Activated B cell treated with CpG ODN at 0.5 μM for 24 hours (primary cell): ENCODE results near the gene LSM3. TPM values are rescaled to one million over a fixed set of nuclear protein-coding genes. Genes with fewer than 3 reads are reported as not detected.

ENCODE experiments used
- ATAC-seq: fragments of 200-7000 bp; cut with Tn5 transposase; one replicate; pipeline ENCODE4 v1.10.0; 2021; ENCODE audit warnings: low read depth, mild to moderate bottlenecking, moderate library complexity
- CTCF ChIA-PET: fragments of 350-600 bp; sonication (Branson Sonifier 250); formaldehyde crosslinking; loops from one replicate; lab custom pipeline; 2021; ENCODE audit warnings: antibody characterized with exemption; lab: Charles Lee
- POLR2A ChIA-PET: fragments of 350-600 bp; sonication (Branson Sonifier 250); formaldehyde crosslinking; loops from one replicate; lab custom pipeline; 2021; ENCODE audit warnings: antibody characterized with exemption; lab: Charles Lee
- DNase-seq: peaks from one replicate; pipeline ENCODE4 v3.0.0; 2022
- H3K27ac Mint-ChIP-seq: one replicate; pipeline ENCODE4 v1.8.0; 2020; ENCODE audit warnings: mixed read lengths
- H3K27me3 Mint-ChIP-seq: one replicate; pipeline ENCODE4 v1.8.0; 2021; ENCODE audit warnings: mixed read lengths
- H3K36me3 Mint-ChIP-seq: one replicate; pipeline ENCODE4 v1.8.0; 2021; ENCODE audit warnings: low read depth, mixed read lengths
- H3K4me1 Mint-ChIP-seq: one replicate; pipeline ENCODE4 v1.8.0; 2021; ENCODE audit warnings: mixed read lengths
- H3K4me3 Mint-ChIP-seq: one replicate; pipeline ENCODE4 v1.8.0; 2020; ENCODE audit warnings: mild to moderate bottlenecking, mixed read lengths
- H3K9me3 Mint-ChIP-seq: one replicate; pipeline ENCODE4 v1.8.0; 2020; ENCODE audit warnings: mixed read lengths
- CTCF ChIP-seq: fragments of 200-600 bp; IDR thresholded peaks from one replicate; pipeline ENCODE4 v1.8.0; 2022; ENCODE audit warnings: antibody characterized with exemption, mild to moderate bottlenecking
- intact Hi-C: fragments of 100-400 bp; cut with micrococcal nuclease; formaldehyde crosslinking; loops from one replicate; pipeline ENCODE4 v1.15.1; 2024
- total RNA-seq: library from RNA; stranded (reverse); gene quantifications from 2 replicates; pipeline ENCODE4 v1.2.3, GENCODE V29; 2022

The LSM3 gene
- total RNA-seq, 1 donor from 2014 or later, result 12.9 TPM

GRCh38 chr3:14194865-14195264 is 16.2 kb downstream of the LSM3 start:
- Mint-ChIP-seq H3K4me1 (peaks cover 20% of the 10 kb centered on the region), H3K4me3 (no peak overlapping the region), H3K36me3 (peaks cover 63% of the 10 kb centered on the region), H3K27ac (no peak overlapping the region), H3K27me3 (no peaks in the 10 kb centered on the region), H3K9me3 (no peaks in the 10 kb centered on the region)
- ChIA-PET CTCF (no interaction called here), POLR2A (no interaction called here)
- no peak for TF ChIP-seq CTCF
- ATAC-seq (no peak), DNase-seq (no peak)
- intact Hi-C loops, result loop anchor here (5.0 kb wide), 1 partner anchor 298 kb away; no protein-coding TSS in a partner anchor

- ATAC-seq, result no peak
- intact Hi-C loops, result no loop called here
These were observed 21.0 kb downstream of the LSM3 start for GRCh38 chr3:14199641-14200040.

GRCh38 chr3:14200276-14200675 is 21.7 kb downstream of the LSM3 start:
- intact Hi-C loops, result no loop called here

More at GRCh38 chr3:14199641-14200040, 21.0 kb downstream of the LSM3 start:
- H3K4me3 Mint-ChIP-seq, result no peak overlapping the region
- H3K9me3 Mint-ChIP-seq, result no peaks in the 10 kb centered on the region
- peaks cover 5% of the 10 kb centered on the region for H3K4me1 Mint-ChIP-seq
- H3K27ac Mint-ChIP-seq, result no peak overlapping the region
- H3K27me3 Mint-ChIP-seq, result no peaks in the 10 kb centered on the region
- TF ChIP-seq CTCF, result no peak
- DNase-seq, result no peak
- CTCF ChIA-PET, result interaction anchor here (1.1 kb wide), 1 partner anchor 722 kb away, joined by 3 read pairs; no protein-coding TSS in a partner anchor
- POLR2A ChIA-PET, result no interaction called here
- peaks cover 45% of the 10 kb centered on the region for H3K36me3 Mint-ChIP-seq

GRCh38 chr3:14200841-14201240 is 22.2 kb downstream of the LSM3 start:
- ChIA-PET CTCF (interaction anchor here (1.1 kb wide), 1 partner anchor 721 kb away, joined by 4 read pairs; no protein-coding TSS in a partner anchor), POLR2A (interaction anchor here (1.1 kb wide), 1 partner anchor 23 kb away, joined by 3 read pairs; no protein-coding TSS in a partner anchor)
- Mint-ChIP-seq H3K27ac (no peak overlapping the region), H3K9me3 (no peaks in the 10 kb centered on the region), H3K36me3 (peaks cover 39% of the 10 kb centered on the region), H3K27me3 (no peaks in the 10 kb centered on the region), H3K4me3 (no peak overlapping the region), H3K4me1 (peaks cover 5% of the 10 kb centered on the region)
- intact Hi-C loops, result no loop called here
- DNase-seq, result no peak
- TF ChIP-seq CTCF, result no peak
- ATAC-seq, result no peak

More at GRCh38 chr3:14200276-14200675, 21.7 kb downstream of the LSM3 start:
- no peak for TF ChIP-seq CTCF
- Mint-ChIP-seq H3K27me3 (no peaks in the 10 kb centered on the region), H3K4me3 (no peak overlapping the region), H3K36me3 (peaks cover 39% of the 10 kb centered on the region), H3K27ac (no peak overlapping the region), H3K9me3 (no peaks in the 10 kb centered on the region), H3K4me1 (peaks cover 5% of the 10 kb centered on the region)
- no peak for ATAC-seq
- no peak for DNase-seq
- CTCF ChIA-PET, result no interaction called here
- POLR2A ChIA-PET, result interaction anchor here (1.1 kb wide), 1 partner anchor 23 kb away, joined by 3 read pairs; no protein-coding TSS in a partner anchor

GRCh38 chr3:14201940-14202684 is 23.5 kb downstream of the LSM3 start:
- H3K4me3 Mint-ChIP-seq, result no peak overlapping the region
- DNase-seq, result no peak
- no peaks in the 10 kb centered on the region for H3K9me3 Mint-ChIP-seq
- POLR2A ChIA-PET, result no interaction called here
- H3K27me3 Mint-ChIP-seq, result no peaks in the 10 kb centered on the region
- no peak for TF ChIP-seq CTCF
- peaks cover 5% of the 10 kb centered on the region for H3K4me1 Mint-ChIP-seq
- intact Hi-C loops, result no loop called here
- ATAC-seq, result no peak
- H3K36me3 Mint-ChIP-seq, result peaks cover 31% of the 10 kb centered on the region
- no peak overlapping the region for H3K27ac Mint-ChIP-seq
- CTCF ChIA-PET, result interaction anchor here (1.9 to 3.9 kb wide), 5 partner anchors 11 to 724 kb away, joined by 6 to 39 read pairs (median 16); partner anchors contain the start of genes LSM3 and XPC
